H1 (cell line): ENCODE measurements around the gene THADA. TPM values are rescaled to one million over a fixed set of nuclear protein-coding genes. Genes with fewer than 3 reads are reported as not detected.

Experiments used
- ASH2L ChIP-seq: fragments of 200-600, 300-600 bp; sonication (generic); IDR thresholded peaks from one replicate; pipeline ENCODE4 v1.7.1; 2017; ENCODE audit warnings: low read length
- CBX5 ChIP-seq: fragments of 300-800, 300-1000 bp; sonication (generic); IDR thresholded peaks from 2 replicates; pipeline ENCODE4 v1.7.1; 2016; ENCODE audit warnings: antibody characterized with exemption, low read length, low read depth
- POLR2AphosphoS5 ChIP-seq: IDR thresholded peaks from 2 replicates; pipeline ENCODE4 v1.6.1; 2011; ENCODE audit warnings: low read depth, low read length
- TAF7 ChIP-seq: optimal IDR thresholded peaks from 2 replicates; pipeline ENCODE3; 2011; ENCODE audit warnings: low read depth, mild to moderate bottlenecking, inconsistent platforms, low read length, moderate library complexity, borderline replicate concordance
- polyA plus RNA-seq, 7 experiments: library from polyadenylated mRNA; depleted of rRNA in 3 of 7; stranded (reverse) in 5 of 7; unstranded in 2 of 7; fragments of >200 nt in 5 of 7; fragments of 200-250 nt in 2 of 7; gene quantifications; 1 replicate in 5 of 7; 2 replicates in 1 of 7; 4 replicates in 1 of 7; pipeline versions ENCODE4 v1.2.1 to v1.2.3, GENCODE V29; 2011 to 2013; ENCODE audit warnings: missing spikeins in 2 of 7, mixed read lengths in 2 of 7
- total RNA-seq: library from RNA; stranded (reverse); fragmentation: NEBNext Ultra II Directional; extraction: Animal tissue kit (Norgen Biotek cat#: 25700); gene quantifications from 2 replicates; pipeline ENCODE4 v1.2.1, GENCODE V29; 2021
- TF ChIP-seq, protein P1 (sequence below): fragments of 300-600 bp; sonication (generic); IDR thresholded peaks from 2 replicates; pipeline ENCODE4 v1.7.1; 2012; ENCODE audit warnings: low read length, moderate library complexity, mild to moderate bottlenecking, inconsistent platforms; ENCODE audit not compliant: insufficient replicate concordance

Gene THADA
- total and polyA plus RNA-seq, 2 of the 8 experiments (the other 6 are each of a cell fraction or from before 2014, with no cell fraction given), result 22.4 to 26.8 TPM

GRCh38 chr2:43266711-43267111 is 329.1 kb downstream of the THADA start (continued):
- TF ChIP-seq, protein P1, sequence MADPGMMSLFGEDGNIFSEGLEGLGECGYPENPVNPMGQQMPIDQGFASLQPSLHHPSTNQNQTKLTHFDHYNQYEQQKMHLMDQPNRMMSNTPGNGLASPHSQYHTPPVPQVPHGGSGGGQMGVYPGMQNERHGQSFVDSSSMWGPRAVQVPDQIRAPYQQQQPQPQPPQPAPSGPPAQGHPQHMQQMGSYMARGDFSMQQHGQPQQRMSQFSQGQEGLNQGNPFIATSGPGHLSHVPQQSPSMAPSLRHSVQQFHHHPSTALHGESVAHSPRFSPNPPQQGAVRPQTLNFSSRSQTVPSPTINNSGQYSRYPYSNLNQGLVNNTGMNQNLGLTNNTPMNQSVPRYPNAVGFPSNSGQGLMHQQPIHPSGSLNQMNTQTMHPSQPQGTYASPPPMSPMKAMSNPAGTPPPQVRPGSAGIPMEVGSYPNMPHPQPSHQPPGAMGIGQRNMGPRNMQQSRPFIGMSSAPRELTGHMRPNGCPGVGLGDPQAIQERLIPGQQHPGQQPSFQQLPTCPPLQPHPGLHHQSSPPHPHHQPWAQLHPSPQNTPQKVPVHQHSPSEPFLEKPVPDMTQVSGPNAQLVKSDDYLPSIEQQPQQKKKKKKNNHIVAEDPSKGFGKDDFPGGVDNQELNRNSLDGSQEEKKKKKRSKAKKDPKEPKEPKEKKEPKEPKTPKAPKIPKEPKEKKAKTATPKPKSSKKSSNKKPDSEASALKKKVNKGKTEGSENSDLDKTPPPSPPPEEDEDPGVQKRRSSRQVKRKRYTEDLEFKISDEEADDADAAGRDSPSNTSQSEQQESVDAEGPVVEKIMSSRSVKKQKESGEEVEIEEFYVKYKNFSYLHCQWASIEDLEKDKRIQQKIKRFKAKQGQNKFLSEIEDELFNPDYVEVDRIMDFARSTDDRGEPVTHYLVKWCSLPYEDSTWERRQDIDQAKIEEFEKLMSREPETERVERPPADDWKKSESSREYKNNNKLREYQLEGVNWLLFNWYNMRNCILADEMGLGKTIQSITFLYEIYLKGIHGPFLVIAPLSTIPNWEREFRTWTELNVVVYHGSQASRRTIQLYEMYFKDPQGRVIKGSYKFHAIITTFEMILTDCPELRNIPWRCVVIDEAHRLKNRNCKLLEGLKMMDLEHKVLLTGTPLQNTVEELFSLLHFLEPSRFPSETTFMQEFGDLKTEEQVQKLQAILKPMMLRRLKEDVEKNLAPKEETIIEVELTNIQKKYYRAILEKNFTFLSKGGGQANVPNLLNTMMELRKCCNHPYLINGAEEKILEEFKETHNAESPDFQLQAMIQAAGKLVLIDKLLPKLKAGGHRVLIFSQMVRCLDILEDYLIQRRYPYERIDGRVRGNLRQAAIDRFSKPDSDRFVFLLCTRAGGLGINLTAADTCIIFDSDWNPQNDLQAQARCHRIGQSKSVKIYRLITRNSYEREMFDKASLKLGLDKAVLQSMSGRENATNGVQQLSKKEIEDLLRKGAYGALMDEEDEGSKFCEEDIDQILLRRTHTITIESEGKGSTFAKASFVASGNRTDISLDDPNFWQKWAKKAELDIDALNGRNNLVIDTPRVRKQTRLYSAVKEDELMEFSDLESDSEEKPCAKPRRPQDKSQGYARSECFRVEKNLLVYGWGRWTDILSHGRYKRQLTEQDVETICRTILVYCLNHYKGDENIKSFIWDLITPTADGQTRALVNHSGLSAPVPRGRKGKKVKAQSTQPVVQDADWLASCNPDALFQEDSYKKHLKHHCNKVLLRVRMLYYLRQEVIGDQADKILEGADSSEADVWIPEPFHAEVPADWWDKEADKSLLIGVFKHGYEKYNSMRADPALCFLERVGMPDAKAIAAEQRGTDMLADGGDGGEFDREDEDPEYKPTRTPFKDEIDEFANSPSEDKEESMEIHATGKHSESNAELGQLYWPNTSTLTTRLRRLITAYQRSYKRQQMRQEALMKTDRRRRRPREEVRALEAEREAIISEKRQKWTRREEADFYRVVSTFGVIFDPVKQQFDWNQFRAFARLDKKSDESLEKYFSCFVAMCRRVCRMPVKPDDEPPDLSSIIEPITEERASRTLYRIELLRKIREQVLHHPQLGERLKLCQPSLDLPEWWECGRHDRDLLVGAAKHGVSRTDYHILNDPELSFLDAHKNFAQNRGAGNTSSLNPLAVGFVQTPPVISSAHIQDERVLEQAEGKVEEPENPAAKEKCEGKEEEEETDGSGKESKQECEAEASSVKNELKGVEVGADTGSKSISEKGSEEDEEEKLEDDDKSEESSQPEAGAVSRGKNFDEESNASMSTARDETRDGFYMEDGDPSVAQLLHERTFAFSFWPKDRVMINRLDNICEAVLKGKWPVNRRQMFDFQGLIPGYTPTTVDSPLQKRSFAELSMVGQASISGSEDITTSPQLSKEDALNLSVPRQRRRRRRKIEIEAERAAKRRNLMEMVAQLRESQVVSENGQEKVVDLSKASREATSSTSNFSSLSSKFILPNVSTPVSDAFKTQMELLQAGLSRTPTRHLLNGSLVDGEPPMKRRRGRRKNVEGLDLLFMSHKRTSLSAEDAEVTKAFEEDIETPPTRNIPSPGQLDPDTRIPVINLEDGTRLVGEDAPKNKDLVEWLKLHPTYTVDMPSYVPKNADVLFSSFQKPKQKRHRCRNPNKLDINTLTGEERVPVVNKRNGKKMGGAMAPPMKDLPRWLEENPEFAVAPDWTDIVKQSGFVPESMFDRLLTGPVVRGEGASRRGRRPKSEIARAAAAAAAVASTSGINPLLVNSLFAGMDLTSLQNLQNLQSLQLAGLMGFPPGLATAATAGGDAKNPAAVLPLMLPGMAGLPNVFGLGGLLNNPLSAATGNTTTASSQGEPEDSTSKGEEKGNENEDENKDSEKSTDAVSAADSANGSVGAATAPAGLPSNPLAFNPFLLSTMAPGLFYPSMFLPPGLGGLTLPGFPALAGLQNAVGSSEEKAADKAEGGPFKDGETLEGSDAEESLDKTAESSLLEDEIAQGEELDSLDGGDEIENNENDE, result no peak
- TF ChIP-seq TAF7, result no peak
- TF ChIP-seq ASH2L, result no peak
- TF ChIP-seq POLR2AphosphoS5, result no peak
- TF ChIP-seq CBX5, result no peak
